ENCODE measurements around the gene SETD4. TPM values are rescaled to one million over a fixed set of nuclear protein-coding genes. Genes with fewer than 3 reads are reported as not detected.
"Not testable (repeated sequence)": the region's sequence is repeated elsewhere in the genome, so short reads cannot be mapped to it uniquely, and the experiment has no call there.

Gene SETD4
- total RNA-seq, 1 donor: 15.1 TPM

GRCh38 chr21:36077758-36078157, 17.4 kb upstream of the SETD4 start:
- H3K4me3 ChIP-seq (ENCODE audit: low read depth, low read length): no peak overlapping the region
- no peak for DNase-seq (ENCODE audit: low read depth)
- no peak for TF ChIP-seq CTCF (IDR thresholded peaks at IDR 0.05; ENCODE audit: insufficient read depth, low read depth, low read length)

GRCh38 chr21:36076878-36077655, 16.7 kb upstream of the SETD4 start:
- TF ChIP-seq CTCF (IDR thresholded peaks at IDR 0.05; ENCODE audit: insufficient read depth, low read depth, low read length): no peak
- no peak overlapping the region for H3K4me3 ChIP-seq (ENCODE audit: low read depth, low read length)

GRCh38 chr21:36075953-36076352, 15.6 kb upstream of the SETD4 start:
- no peak for DNase-seq (ENCODE audit: low read depth)
- TF ChIP-seq CTCF (IDR thresholded peaks at IDR 0.05; ENCODE audit: insufficient read depth, low read depth, low read length): no peak
- H3K4me3 ChIP-seq (ENCODE audit: low read depth, low read length): no peak overlapping the region

More at GRCh38 chr21:36076878-36077655, 16.7 kb upstream of the SETD4 start:
- DNase-seq (ENCODE audit: low read depth): no peak

DNA sequence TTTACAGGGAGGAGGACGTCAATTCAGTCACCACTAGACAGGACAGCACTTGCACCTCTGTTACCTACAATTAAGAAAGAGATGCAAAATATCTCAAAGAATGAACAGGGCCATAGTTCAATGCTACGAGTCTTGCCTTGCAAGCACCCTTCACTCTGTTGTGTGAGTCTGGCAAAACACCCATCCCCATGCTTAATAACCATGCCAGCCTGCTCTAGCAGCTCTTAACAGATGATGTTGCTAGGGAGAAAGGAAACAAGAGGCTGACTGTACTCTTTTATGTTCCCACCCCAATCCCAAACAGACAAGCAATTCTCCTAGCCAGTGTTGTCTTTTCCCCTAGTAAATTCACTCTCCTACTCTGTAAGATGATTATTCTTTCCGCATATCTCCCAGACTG, 14.8 kb upstream of the SETD4 start:
- no peak for TF ChIP-seq CTCF (IDR thresholded peaks at IDR 0.05; ENCODE audit: insufficient read depth, low read depth, low read length)
- no peak for DNase-seq (ENCODE audit: low read depth)

DNA sequence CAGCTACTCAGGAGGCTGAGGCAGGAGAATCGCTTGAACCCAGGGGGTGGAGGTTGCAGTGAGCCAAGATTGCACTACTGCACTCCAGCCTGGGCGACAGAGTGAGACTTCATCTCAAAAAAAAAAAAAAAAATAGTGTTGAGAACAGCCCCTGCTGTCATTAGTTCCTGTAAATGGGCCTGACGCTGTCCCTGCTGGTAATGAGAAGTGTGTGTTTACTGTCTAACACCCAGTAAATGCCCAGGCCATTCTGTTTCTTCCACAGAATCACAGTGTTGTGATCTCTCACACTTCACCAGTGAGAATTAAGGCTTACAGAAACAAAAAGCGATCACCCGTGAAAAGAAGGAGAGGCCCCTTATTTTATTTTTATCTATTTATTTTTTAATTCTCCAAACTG, 13.6 kb upstream of the SETD4 start:
- not testable (repeated sequence) for DNase-seq (ENCODE audit: low read depth); H3K4me3 ChIP-seq (ENCODE audit: low read depth, low read length)

More for the DNA sequence above, 14.8 kb upstream of the SETD4 start:
- no peak overlapping the region for H3K4me3 ChIP-seq (ENCODE audit: low read depth, low read length)

DNA sequence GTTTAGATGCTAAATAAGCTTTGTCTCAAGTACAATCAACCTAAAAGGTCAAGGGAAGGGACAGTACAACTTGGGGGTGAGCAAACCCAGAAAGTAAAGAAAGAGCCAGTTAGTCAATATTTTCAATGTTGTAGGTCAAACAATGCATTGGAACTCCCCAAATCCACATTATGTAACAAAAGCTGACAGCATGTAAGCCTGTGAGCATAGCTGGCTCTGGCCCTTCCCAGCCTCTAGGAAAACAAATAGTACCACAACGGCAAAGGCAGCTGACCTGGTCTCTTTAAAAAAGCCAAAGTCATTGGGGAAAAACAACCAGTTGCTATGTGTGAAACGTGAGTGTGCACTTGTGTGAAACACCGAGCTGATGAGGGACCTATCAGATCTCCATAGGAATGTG, 12.9 kb upstream of the SETD4 start:
- no peak for DNase-seq (ENCODE audit: low read depth)
- H3K4me3 ChIP-seq (ENCODE audit: low read depth, low read length): no peak overlapping the region

More for the DNA sequence above, 12.9 kb upstream of the SETD4 start:
- no peak for TF ChIP-seq CTCF (IDR thresholded peaks at IDR 0.05; ENCODE audit: insufficient read depth, low read depth, low read length)

All from fibroblast of villous mesenchyme (primary cell).